Activated T-cell treated with anti-CD3 and anti-CD28 coated beads, Interleukin-2, amount 50 U/mL, for 48 hours (primary cell): ENCODE results near the gene FAM156A.
"Not testable (repeated sequence)": the region's sequence is repeated elsewhere in the genome, so short reads cannot be mapped to it uniquely, and the experiment has no call there.

Experiments
- DNase-seq, 2 experiments: peaks; one replicate each; pipeline ENCODE4 v3.0.0-alpha.2; 2020

FAM156A gene, protein sequence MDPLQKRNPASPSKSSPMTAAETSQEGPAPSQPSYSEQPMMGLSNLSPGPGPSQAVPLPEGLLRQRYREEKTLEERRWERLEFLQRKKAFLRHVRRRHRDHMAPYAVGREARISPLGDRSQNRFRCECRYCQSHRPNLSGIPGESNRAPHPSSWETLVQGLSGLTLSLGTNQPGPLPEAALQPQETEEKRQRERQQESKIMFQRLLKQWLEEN

DNA sequence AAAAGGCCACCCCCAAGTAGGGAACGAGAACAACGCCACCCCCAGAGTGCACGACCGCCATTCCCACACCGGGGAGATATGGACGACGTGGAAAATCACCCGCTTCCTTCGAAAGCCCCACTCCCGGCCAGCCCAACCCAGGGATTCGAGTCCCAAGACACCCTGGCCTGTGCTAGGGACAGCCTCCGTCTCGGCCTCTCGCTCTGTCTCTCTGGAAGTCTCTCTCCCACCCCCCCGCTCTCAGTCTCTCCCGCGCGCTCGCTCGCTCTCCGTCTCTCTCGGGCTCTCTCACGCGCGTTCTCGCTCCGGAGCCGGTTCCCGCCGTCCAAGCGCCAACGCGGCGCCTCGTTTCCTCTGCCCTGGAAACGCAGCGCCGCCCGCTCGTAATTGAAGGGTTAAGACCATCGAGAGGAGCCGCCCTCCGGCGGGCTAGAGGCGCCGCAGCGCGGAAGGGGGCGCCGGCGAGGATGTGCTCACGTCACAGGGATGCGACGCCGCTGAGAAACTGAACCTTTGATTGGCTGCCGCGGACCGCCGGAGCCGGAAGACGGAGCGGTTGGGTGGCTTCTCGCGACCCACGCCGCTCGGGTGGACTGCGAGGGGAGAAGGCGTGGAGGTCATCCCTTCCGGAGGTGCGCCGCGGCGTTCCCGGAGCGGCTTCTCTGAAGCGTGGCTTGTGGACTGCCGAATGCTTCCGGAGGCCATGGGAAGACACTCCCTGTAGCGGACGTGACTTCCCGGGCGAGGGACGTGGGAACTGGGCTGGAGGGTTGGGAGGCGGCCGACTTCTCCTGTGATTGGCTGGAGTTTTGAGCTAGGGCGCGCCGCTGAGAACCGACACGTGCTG, at the start of gene FAM156A:
TSS of gene FAM156A (minus strand) at position 406 of the 847 bp plus-strand sequence. CDS start 9,930 bp downstream, outside the sequence.
- DNase-seq: not testable (repeated sequence)

DNA sequence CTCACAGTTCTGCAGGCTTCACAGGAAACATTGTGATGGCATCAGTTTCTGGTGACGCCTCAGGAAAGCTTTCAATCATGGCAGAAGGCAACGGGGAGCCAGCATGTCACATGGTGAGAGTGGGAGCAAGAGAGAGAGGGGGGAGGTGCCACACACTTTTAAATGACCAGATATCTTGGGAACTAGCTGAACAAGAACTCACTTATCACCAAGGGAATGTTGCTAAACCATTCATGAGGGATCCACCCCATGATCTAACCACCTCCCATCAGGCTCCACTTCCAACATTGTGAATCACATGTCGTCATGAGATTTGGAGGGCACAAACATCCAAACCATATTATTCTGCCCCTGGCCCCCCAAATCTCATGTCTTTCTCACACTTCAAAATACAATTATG, 47.0 kb upstream of the FAM156A start:
- DNase-seq: no peak

DNA sequence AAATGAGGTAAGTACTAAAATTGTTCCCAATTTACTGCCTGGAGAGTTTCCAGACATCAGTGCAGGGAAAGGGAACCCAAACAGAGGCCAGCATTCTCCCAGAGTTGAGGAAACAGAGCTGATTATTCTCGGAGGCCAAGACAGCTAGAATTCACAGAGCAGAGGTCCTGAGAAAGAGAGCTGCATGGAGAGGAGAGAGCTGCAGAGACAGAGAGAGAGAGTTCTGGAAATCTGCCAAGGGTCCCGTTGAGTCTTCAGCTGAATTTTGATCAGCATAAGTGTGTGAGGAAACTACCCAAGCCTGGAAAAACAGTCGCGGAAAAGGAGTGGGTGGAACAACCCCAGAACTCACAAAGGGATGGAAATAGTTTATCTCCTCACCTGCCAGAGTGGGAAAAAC, 46.5 kb upstream of the FAM156A start:
- DNase-seq: no peak

DNA sequence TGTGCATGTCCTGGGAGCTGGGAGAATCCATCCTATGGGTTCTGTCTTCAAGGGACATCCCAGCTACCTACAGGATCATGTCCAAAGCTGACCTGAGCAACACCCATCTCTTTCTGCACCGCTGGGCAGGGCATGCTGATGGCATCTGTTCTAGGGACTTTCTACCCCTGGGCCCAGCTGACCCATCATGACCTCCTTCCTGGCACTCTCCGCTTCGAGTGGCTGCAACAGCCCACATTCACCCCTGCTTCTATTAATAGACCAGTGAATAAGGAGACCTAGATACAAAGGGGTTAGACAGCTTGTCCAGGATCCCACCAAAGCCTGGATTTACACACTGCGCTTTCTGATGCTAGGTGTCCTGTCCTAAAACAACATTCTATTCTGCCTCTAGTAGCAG, 45.7 kb upstream of the FAM156A start:
- DNase-seq: no peak

DNA sequence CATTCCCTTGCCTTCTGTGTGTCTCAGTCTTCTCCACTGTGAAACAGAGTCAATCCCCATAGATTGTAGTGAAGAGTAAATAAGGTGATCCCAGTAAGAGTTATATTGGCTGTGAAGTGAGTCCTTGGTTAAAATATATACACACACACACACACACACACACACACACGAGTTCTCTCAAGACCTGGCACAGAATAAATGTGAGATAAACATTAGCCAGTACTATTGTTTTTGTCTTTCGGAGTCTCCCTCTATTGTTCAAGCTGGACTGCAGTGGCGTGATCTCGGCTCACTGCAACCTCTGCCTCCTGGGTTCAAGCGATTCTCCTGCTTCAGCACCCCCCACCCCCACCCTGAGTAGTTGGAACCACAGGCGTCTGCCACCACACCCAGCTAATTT, 44.8 kb upstream of the FAM156A start:
- DNase-seq: no peak

DNA sequence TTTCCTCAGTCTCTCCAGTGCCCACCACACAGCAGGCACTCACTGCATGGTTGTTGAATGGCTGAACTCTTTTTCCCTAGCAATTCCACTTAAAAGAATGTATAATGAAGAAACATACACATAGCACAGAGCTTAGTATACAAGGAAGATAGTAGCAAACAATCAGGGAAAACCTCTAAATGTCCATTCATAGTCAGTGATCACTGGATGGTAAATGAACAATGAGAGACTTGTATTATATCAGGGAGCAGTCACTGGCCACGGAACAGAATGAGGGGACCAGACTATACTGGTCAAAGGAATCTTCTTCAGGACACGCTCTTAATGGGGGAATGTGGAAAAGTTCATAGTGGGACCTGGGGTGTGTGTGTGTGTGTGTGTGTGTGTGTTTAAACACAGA, 43.6 kb upstream of the FAM156A start:
- no peak for DNase-seq

DNA sequence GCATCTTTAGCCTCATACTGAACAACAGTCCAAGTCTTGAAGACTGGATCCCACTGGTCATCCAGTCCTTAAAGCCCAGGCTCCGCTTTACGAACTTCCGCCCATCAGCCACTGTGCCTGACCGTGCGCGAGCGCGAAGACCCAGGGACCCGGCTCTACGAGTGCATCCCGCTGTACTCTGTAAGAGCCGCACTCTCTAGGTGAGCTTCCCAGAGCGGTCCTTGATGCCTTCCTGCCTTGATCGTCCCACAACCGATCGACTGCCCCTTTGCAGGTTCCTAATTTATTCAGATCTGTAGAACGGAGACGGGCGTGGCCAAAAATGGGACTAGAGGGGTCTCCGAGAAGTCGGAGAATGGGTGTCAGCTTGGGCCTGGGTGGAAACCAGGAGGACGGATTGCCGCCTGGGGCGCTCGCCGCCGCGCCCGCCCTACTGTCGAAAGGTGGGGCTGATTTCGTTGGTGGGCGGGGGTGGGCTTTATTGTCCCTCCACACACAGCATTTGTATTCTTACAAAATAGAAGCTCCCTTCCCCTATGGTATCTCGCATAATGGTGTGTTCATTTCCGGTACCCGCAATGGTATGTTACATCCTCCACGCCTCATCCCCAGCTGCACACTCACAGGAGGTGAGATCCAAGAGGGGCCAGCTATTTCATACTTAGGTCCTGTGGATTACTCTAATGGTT, 42.3 kb upstream of the FAM156A start:
- no peak for DNase-seq

DNA sequence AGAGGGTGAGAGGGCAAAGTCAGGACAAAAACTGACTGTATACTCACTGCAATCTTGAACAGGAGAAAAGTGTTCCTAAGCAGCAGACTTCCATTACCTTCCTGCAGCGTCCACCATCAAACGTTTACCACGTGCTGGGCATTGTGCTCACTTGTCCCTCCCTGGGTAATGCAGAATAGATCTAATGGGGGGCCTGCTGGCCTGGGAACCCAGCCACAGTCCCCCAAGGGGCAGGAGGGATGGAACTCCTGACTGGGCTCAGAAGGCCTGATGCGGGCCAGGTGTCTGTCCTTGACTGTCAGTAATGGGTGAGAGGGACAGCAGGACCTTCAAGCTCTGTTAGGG, 37.6 kb upstream of the FAM156A start:
- no peak for DNase-seq

DNA sequence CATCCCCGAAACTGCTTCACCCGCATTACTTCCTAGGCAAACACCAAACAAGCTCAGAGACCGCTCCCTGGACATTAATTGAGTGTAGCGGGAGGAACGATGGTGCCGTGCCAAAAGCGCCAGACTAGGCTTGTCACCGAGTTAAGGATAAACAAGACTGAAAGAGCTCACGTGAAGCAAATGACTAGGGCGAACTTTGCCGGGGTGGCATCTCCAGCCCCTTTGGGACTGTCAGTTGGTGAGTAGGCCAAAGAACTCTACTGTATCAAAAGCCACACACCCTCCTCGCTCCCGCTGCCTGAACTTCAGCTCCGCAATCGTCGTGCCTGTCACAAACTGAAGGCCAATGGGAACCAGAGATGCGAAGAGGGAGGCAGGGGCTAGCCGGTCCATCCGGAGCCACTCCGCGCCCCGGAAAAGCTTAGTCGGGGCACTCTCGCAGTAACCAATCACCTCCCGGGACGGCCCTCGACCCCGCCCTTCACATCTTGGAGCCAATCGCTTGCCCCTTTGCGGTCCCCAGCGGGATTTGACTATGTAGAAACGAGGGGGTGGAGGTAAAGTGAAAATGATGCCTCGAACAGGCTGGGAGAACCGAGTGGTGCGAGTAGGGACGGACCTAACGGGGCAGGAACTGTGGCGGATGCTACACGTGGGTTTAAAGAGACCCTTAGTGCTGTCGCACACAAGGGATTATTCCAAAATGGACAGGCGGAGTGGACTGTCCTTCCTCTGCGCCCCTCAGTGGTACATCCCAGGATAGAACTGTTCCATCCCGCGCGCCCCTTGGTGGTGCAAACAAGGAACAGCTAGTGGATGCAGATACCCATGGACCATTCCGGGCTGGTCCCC, 37.0 kb upstream of the FAM156A start:
- DNase-seq: peak; percentile 89 to 92

DNA sequence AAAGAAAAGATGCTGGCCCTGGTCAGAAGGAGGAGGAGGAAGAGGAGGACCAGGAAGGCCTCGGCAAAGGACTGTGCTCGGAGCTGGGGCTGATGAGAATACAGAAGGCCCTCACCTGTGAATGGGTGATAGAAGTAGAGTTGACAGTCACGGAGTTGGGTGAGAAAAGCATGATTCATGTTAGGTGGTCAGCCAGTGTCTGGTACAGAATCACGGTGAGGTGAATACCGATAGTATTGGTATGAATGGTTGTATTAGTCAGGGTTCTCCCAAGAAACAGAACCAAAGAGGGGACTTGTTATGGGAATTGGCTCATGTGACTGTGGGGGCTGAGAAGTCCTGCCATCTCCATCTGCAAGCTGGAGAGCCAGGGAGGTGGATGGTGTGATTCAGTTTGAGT, 32.5 kb upstream of the FAM156A start:
- DNase-seq: peak in 1 of 2 experiments; percentile 35

DNA sequence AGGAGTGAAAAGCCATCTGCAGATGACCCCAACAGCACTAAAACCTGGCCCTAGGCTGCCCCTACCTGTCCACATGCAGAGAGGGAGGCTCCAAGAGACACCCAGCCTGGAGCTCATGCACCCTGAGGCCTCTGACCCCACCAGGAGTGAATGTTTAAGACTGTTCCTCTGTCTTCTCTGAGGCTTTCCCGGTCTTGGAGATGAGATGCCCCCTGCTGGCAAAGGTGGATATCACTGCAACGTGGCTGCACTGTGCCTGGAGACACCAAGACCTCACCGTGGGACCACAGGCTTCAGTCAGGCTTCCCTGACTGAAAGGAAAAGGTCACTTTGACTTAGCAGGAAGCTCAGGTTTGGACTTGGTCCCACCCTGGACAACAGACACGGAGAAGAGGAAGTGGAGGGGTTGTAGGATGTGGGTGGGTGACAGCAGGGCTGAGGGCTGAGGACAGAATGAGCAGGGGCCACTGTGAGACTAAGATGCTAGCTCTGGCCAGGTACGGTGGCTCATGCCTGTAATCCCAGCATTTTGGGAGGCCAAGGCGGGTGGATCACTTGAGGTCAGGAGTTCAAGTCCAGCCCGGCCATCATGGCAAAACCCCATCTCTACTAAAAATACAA, 31.8 kb upstream of the FAM156A start:
- peak; percentile 81 for DNase-seq

DNA sequence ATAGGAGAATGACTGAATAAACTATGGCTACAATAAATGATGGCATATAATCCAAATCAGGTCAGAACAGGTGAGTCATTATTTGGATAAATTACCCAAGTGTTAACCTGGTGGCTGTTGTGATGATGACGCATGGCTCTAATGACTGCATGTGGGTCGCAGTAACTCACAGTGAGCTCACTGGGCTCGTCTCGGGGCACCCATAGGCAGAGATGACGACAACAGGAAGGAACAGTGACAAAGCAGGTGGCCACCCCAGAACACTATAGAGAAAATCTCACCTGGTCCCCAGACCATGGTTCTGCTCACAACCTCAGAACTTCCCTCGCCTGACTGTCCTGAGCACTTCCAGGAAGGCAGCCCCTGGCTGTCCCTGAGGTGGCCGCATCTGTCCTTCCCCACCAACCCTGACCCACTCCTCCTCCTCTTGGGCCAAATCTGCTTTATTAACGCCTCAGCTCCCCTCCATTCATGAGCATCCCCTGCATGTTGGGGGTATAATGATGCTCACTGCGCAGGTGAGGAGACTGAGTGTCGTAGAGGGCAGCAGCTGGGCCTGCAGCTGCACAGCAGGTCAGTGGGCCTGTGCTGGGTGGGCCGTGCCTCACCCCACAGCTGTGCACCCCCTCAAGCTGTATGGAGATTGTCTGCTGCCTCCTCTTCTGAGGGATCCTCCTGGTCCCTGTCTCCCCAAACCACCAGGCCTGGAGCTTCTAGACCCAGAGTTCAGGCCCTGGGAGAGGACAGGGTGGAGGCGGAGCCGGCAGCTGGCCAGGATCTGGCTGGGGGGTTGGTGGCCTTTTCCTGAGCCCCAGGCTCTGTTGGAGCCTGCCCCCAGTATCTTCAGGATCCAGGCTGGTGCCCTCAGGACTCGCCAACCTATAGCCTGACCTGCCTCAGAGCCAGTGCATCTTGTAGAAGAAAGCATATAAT, 30.9 kb upstream of the FAM156A start:
- DNase-seq: peak in 1 of 2 experiments; percentile 39

DNA sequence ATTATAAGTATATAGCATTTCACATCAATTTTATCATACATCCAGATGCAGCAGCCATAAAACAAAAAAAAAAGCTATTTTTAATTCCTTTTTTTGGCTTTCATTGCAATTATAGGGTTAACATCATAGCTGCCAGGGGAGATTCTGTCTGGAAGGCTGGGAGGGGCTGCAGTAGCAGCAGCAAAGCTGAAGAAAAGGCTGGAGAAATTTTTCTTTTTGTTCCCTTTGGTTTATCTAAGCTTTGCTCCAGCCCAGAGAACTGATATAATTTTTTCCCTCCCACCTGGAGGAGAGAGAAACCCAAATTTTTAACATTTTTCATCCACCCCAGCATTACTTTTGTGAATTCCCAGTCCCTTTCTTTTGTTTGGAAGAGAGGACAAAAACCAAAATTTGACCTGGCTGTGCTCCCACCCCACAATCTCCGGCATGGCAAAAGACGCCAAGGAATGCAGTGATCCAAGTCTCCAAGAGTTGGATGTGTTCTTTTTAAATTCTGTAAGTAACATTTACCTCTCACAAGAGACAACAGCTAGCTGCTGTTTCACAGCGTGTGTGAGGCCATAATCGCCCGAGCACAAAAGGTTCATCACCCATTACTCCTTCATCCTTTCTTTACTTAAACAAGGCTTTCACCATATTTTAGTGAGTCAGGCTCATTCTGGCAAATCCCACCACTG, 25.1 kb upstream of the FAM156A start:
- DNase-seq: no peak

DNA sequence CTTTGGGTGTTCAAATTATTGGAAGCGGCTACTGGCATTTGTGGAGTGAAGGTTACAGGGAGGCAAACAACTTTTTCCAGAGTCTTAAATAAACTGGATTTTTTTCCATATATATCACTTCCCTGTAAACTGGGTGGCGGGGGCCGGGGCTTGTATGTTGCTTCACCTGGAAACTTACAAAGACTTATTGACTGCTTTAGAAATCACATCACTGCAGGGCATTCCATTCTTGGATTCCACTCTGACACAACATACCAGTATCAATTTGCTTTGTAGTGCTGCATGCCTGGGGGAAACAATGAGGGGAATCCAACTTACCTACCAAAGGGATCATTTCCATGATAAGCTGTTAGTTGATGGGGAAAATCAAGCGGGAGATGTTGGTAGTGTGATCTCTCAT, 21.7 kb upstream of the FAM156A start:
- DNase-seq: peak in 1 of 2 experiments; percentile 4

DNA sequence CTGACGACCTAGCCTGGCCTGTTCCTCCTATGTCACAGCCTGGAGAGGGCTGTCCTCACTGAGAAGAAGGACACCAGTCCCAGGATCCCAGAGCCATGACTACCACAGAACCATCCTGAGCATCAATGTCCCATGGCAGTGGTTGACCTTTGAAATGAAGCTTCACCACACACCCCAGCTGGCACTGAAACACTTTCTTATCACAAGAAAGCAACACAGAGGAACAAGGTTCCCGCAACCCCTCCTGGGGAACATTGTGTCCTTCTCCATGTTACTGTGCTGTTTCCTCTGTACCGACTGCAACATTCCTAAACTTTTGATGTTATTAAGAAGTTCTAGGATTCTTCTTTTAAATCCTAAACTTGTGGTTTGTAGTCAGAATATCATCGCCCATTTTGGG, 21.2 kb upstream of the FAM156A start:
- peak in 1 of 2 experiments; percentile 8 for DNase-seq

DNA sequence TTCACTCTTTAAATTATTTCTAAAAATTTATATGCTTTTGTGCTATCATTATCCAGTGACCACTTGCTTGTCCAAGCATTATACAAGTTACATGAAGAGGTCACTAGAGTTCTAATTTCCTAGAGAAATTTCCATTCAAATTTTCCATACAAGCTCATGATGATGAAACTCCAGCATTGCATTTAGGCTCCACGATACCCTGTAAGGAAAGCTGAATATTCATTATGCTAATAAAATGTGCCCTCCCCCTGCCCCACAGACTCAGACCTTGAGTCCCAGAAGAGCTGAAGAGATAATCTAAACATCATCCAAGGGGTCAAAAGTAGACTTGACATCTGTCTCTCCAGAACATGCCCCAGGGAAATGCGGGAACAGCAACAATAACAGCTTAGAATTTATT, 19.6 kb upstream of the FAM156A start:
- no peak for DNase-seq

DNA sequence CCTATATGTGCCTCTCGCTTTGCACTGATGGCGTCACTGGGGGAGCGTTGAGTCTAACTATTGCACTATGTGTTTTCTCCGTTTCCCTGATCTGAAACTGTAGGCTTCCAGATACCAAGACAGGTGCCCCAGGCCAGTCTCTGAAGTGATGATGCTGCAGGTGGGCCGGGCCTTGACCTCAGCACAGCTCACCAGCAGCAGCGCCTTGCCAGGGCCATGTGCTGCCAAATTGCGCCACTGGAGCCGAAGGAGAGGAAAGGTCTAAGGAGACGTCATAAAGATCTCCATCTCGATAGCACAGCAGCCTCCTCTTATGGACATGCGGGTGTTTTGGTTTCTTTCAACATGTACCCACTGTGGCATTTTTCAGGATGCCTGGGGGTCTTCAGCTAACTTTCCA, 17.3 kb upstream of the FAM156A start:
- DNase-seq: not testable (repeated sequence)

DNA sequence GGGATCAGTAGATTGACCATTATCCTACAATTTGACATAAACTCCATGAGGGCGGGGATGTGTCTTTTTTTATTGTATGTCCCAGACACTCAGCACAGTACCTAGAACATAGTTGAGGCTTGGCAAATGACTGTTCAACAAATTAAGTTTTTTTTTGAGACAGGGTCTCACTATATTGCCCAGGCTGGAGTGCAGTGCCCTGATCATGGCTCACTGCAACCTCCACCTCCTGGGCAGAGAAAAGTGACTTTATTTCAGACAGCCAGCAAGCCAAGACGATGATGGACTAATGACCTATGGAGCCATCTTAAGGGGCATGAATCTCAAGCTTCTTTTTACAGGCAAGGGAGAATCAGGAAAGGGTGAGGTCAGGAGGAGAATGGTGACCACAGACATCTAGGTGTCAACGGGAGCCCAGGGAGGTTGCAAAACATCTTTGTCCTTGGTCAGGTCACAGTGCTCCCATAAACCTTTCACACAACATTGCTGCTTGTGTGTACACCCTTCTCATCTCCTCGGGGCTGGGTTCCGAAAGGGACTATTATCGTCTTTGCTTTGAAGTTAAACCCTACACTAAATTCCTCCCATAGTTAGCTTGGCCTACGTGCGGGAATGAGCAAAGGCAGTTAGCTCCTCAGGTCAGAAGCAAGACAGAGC, 16.1 kb upstream of the FAM156A start:
- DNase-seq: not testable (repeated sequence)

DNA sequence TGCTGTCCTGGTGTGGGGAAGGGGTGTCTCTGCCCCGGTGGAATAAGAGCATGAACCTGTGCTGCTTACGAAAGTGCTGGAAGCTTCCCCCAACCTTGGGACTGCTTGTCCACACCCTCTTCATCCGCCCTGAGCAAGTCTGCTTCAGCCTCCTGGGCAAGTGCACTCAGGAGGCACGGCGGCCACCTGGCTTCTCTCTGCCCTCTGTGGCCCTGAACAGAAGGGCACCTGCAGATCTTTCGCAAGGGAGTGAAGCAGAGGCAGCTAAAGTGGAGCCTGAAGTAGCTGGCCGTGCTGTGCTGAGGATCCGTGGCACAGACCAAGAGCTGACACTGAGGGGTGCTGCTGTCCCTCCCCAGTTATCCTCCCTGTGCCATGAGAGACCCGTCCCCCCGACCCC, 9.6 kb upstream of the FAM156A start:
- DNase-seq: not testable (repeated sequence)
